ENCODE results near the gene MBD1.
"Not testable (repeated sequence)": the region's sequence is repeated elsewhere in the genome, so short reads cannot be mapped to it uniquely, and the experiment has no call there.

MBD1 gene

DNA sequence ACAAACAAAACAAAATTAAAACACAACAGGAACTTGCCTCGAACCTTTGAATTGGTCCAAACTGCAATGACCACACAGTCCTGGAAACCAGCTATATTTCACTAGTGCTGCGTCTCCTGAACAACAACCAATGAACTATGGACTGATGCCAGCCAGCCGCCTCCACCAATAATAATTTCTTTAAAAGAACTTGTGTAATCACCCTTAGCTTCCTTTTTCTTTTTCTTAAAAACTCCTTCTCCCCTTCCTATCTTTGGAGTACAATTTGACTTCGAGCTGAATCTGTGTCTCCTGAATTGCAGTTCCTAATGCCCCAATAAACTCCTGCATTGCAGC is 7.8 kb upstream of the MBD1 start:
- no peak for DNase-seq

- not testable (repeated sequence) for DNase-seq
These were observed 7.2 kb upstream of the MBD1 start for GRCh38 chr18:50288348-50289107.

- peak; percentile 100 for DNase-seq
These were observed 6.4 kb upstream of the MBD1 start, which contains the start of gene CXXC1 for GRCh38 chr18:50287441-50288347. Gene CXXC1 (minus strand): TSS chr18:50287692. CDS start chr18:50287589, 103 bp downstream.

- no peak for DNase-seq
These were observed 5.7 kb upstream of the MBD1 start for GRCh38 chr18:50287028-50287440.

- peak in 1 of 2 experiments; percentile 21 for DNase-seq
These were observed 5.2 kb upstream of the MBD1 start for GRCh38 chr18:50286391-50287027.

- no peak for DNase-seq
These were observed 4.5 kb upstream of the MBD1 start for GRCh38 chr18:50285631-50286321.

GRCh38 chr18:50285071-50285470 is 3.7 kb upstream of the MBD1 start:
- no peak for DNase-seq

GRCh38 chr18:50284255-50284885 is 3.0 kb upstream of the MBD1 start:
- DNase-seq: no peak

- no peak for DNase-seq
These were observed 2.3 kb upstream of the MBD1 start for GRCh38 chr18:50283469-50284209.

DNA sequence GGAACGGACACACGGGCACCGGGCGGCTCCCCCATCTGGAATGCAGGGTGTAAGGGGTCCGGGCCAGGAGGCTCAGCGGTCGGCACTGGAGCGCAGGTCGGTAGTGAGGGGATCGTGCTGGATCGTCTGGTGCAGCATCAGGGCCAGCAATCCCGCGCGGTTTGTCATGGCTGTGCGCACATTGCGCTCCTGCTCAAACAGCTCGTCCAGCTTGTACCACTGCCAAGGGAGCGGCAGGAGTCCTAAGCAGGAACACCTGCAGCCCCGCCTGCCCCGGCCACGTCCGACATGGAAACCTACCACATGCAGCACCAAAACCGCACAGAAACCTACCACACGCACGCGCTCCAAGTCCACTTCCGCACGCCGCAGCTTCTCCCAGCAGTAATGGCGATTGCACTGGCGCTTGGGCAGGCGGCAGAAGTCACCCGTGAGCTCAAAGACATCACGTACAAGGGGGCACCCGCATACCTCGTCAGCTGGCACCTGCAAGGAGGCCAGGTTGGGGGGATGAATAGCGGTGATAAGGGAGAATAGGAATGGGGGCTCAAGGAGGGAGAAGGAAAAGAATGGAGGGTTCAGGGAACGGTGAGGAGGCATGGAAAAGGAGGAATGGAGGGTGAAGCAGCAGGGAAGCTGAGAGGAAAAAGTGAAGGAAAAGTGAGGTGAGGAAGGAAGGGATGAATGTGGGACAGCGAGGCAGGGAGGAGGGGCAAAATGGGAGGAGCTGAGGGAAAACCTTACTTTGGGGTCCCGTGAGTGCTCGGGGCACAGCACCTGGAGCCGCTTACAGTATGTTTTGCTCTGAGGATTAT is 1.4 kb upstream of the MBD1 start:
- no peak for DNase-seq

DNA sequence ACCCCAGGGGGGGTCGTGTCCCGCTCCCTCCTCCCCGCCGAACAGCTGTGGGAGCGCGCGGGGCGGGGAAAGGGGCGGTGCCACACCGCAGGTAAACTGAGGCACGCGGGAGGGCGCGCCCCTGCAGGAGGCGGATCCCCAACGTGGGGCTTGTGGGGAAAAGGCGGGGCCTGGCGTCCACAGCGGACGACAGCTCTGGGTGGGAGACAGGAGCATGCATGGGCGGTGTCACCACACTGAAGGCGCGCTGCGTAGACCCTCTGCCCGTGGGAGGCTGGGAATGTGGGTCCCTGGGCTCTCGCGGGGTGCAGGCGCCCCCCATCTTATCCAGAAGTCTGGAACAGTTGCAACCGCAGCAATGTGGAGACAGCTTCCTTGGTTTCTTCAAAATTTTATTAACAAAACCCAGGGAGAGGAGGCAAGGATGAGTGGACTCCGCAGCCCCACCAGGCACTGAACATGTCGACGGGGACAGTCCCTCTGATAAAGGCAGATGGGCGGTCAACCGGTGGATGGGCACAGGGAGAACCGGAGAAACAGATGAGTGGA is 723 bp upstream of the MBD1 start:
- no peak for DNase-seq

- no peak for DNase-seq
These were observed 522 bp downstream of the MBD1 start for GRCh38 chr18:50280707-50281294.

DNA sequence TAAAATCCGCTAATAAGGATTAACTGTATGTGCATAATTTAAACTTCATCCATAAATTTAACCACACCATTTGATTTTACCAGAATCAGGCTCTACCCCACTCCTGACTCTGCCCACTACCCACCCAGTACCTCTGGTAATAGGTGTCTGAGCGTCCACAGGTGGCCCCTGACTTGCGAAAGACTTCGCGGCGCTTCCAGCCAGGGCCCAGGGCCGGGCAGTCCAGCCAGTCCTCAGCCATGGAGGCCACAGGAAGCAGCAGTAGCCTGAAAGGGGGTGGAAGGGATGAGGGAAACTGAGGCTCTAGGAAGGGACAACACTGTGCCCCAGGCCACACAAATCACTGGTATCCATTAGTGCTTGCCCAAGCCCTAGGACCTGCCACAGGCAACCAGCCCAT is 1.6 kb downstream of the MBD1 start:
- no peak for DNase-seq

- no peak for DNase-seq
These were observed 3.4 kb downstream of the MBD1 start for GRCh38 chr18:50277942-50278341.

- DNase-seq: no peak
These were observed 4.9 kb downstream of the MBD1 start for GRCh38 chr18:50276452-50276851.

- DNase-seq: no peak
These were observed 5.8 kb downstream of the MBD1 start for GRCh38 chr18:50275503-50276036.

- no peak for DNase-seq
These were observed 6.4 kb downstream of the MBD1 start for GRCh38 chr18:50274941-50275340.

DNA sequence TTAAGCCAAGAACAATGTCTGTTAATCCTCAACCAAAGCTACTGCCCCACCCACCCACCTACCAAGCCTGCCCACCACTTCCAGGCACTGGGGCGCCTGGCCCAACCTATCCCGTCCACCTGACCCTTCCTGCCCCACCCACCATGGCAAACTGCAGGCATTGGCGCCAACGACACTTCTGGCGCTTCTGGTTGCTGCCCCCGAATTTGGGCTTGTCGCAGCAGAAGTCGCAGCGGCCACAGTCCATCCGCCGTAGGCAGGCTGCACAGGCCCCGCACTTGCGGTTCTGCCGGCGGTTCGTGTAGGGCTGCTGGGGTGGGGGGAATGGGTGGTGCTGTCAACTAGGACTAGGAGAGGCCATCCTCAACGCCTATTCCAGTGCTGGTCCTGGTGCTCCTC is 7.3 kb downstream of the MBD1 start:
- DNase-seq: no peak

DNA sequence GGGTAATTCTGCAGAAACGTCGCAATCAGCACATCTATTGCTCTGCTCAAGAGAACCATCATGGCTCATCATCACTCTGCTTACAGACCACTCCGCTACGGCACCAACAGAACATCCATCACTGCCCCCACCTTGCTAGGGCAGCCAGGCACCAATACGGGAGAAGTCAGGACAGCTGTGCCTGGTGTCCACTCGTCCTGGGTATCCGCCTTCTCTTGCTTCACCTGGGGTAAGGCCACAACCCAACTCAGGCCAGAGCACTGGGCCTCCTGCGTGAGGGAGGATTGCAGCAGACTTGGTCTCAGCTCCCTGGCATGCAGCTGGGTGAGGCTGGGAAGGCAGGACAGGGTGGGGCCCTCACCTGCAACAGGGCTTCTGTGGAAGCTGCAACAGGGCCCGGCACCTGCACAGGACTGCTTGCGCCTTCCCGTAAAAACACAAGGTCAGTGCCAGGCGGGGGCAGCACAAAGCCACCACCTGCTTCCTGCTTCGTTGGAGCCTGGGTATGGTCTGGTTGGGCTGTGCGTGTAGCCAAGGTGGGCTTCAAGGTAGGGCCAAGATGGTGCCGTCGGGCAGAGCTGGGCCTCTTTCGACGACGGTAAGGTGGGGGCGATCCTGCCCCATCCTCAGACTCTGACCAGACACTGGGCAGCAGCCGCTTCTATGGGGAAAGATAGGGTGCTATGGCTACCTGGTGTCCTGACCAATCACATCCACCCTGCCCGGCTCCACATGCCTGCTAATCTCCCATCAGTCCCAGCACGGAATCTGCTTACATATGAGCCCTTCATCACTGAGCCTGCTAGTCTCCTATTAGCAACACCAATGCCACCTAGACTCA is 7.9 kb downstream of the MBD1 start:
- DNase-seq: no peak

Data from NCI-H1930 (cell line).